Breast epithelium (tissue), 4 donors: ENCODE results near the gene BRAF. TPM values are rescaled to one million over a fixed set of nuclear protein-coding genes. Genes with fewer than 3 reads are reported as not detected.
"Not testable (repeated sequence)": the region's sequence is repeated elsewhere in the genome, so short reads cannot be mapped to it uniquely, and the experiment has no call there.

Experiments
- DNase-seq, 2 donors: peaks; one replicate each; pipeline ENCODE4 v3.0.0-alpha.2; 2019; ENCODE audit warnings: low spot score in 2 of 2
- H3K27ac ChIP-seq, 2 donors: fragments of 200-600 bp; sonication (generic) in 1 of 2; one replicate each; pipeline ENCODE4 v1.5.1; 2016 to 2019; ENCODE audit warnings: mild to moderate bottlenecking in 1 of 2
- H3K27me3 ChIP-seq, 2 donors: fragments of 200-600 bp; sonication (generic) in 1 of 2; one replicate each; pipeline versions ENCODE4 v1.5.1 to v1.6.0; 2017 to 2019; ENCODE audit warnings: control low read depth in 1 of 2, mild to moderate bottlenecking in 1 of 2
- H3K36me3 ChIP-seq: fragments of 200-600 bp; one replicate; pipeline ENCODE4 v1.5.1; 2019
- H3K4me1 ChIP-seq, 2 donors: fragments of 200-600 bp; sonication (generic); one replicate each; pipeline ENCODE4 v1.5.1; 2016 to 2019; ENCODE audit warnings: control low read depth in 1 of 2
- H3K4me3 ChIP-seq, 3 donors: fragments of 200-600 bp; sonication (generic); 1 replicate in 2 of 3; 2 replicates in 1 of 3; pipeline ENCODE4 v1.5.1; 2016 to 2019; ENCODE audit warnings: mild to moderate bottlenecking in 3 of 3, moderate library complexity in 2 of 3
- H3K9me3 ChIP-seq, 2 donors: fragments of 200-600 bp; sonication (generic) in 1 of 2; one replicate each; pipeline ENCODE4 v1.5.1; 2016 to 2019; ENCODE audit warnings: control low read depth in 1 of 2
- CTCF ChIP-seq, 3 donors: fragments of 450-650 bp; IDR thresholded peaks; one replicate each; pipeline ENCODE4 v1.5.1; 2016 to 2017; ENCODE audit warnings: antibody characterized with exemption in 3 of 3, mild to moderate bottlenecking in 3 of 3, moderate library complexity in 3 of 3
- POLR2A ChIP-seq: fragments of 450-650 bp; IDR thresholded peaks from one replicate; pipeline ENCODE4 v1.6.1; 2016; ENCODE audit warnings: antibody characterized with exemption, mild to moderate bottlenecking, moderate library complexity
- POLR2AphosphoS5 ChIP-seq, 3 donors: sonication (generic); formaldehyde crosslinking; IDR thresholded peaks; one replicate each; pipeline ENCODE4 v1.6.1; 2017; ENCODE audit warnings: antibody characterized with exemption in 3 of 3
- intact Hi-C: fragments of 100-400 bp; cut with DNase I; formaldehyde crosslinking; loops from one replicate; pipeline ENCODE4 v1.15.1; 2023; ENCODE audit warnings: low total_unique reads
- total RNA-seq, 3 donors: library from RNA; depleted of rRNA; stranded (reverse); fragments of >200 nt; gene quantifications; one replicate each; pipeline ENCODE4 v1.1.0, GENCODE V29; 2016

Gene BRAF
- total RNA-seq, 3 donors from 2014 or later = 42.1 to 106 (median 64.9) TPM

GRCh38 chr7:140671966-140672365, 252.8 kb downstream of the BRAF start:
- no peak for DNase-seq
- TF ChIP-seq CTCF (IDR thresholded peaks at IDR 0.05) (no peak), POLR2AphosphoS5 (IDR thresholded peaks at IDR 0.05) (no peak), POLR2A (no peak)
- Histone ChIP-seq H3K4me3 (no peak overlapping the region), H3K9me3 (no peaks in the 10 kb centered on the region), H3K27ac (no peak overlapping the region), H3K36me3 (no peaks in the 10 kb centered on the region), H3K4me1 (peaks cover 2 to 7% of the 10 kb centered on the region in 2 donors), H3K27me3 (no peaks in the 10 kb centered on the region)
- intact Hi-C loops = no loop called here

- TF ChIP-seq CTCF (IDR thresholded peaks at IDR 0.05) = no peak
- TF ChIP-seq POLR2AphosphoS5 (IDR thresholded peaks at IDR 0.05) = no peak
- no peak for TF ChIP-seq POLR2A
- intact Hi-C loops = no loop called here
- no peak for DNase-seq
Observed at GRCh38 chr7:140670343-140670935, 254.3 kb downstream of the BRAF start.

GRCh38 chr7:140669862-140670261, 254.9 kb downstream of the BRAF start:
- H3K27ac ChIP-seq, H3K27me3 ChIP-seq, H3K9me3 ChIP-seq, H3K36me3 ChIP-seq, intact Hi-C loops, H3K4me3 ChIP-seq, H3K4me1 ChIP-seq, DNase-seq: not testable (repeated sequence)

More at GRCh38 chr7:140670343-140670935, 254.3 kb downstream of the BRAF start:
- H3K27me3 ChIP-seq = no peaks in the 10 kb centered on the region
- no peaks in the 10 kb centered on the region for H3K36me3 ChIP-seq
- no peaks in the 10 kb centered on the region for H3K9me3 ChIP-seq
- H3K4me3 ChIP-seq = no peak overlapping the region
- no peak overlapping the region for H3K27ac ChIP-seq
- peaks cover 2 to 7% of the 10 kb centered on the region in 2 donors for H3K4me1 ChIP-seq

GRCh38 chr7:140669352-140669751, 255.4 kb downstream of the BRAF start:
- no peak overlapping the region for H3K27ac ChIP-seq
- peaks cover 2 to 3% of the 10 kb centered on the region in 2 donors for H3K4me1 ChIP-seq
- H3K9me3 ChIP-seq = no peaks in the 10 kb centered on the region
- DNase-seq = no peak
- H3K27me3 ChIP-seq = no peaks in the 10 kb centered on the region
- no peak for TF ChIP-seq POLR2AphosphoS5 (IDR thresholded peaks at IDR 0.05)
- no peak for TF ChIP-seq POLR2A
- TF ChIP-seq CTCF (IDR thresholded peaks at IDR 0.05) = no peak
- H3K36me3 ChIP-seq = no peaks in the 10 kb centered on the region
- intact Hi-C loops = no loop called here
- H3K4me3 ChIP-seq = no peak overlapping the region

Other genes with a start within 250 kb of the BRAF start
- 100 to 1,000 TPM in 2 of 3 donors, 10 to 100 TPM in 1; 85.0 to 151 (median 149) TPM for gene NDUFB2, start 228.2 kb downstream of the BRAF start, total RNA-seq
- gene MRPS33, start 90.0 kb upstream of the BRAF start, total RNA-seq = 10 to 100 TPM; 17.4 to 23.4 (median 21.8) TPM
- gene TMEM178B, start 149.1 kb upstream of the BRAF start, total RNA-seq = under 1 TPM; 0.33 to 0.88 (median 0.64) TPM